ENCODE results near the gene OLFM4.

OLFM4 gene

DNA sequence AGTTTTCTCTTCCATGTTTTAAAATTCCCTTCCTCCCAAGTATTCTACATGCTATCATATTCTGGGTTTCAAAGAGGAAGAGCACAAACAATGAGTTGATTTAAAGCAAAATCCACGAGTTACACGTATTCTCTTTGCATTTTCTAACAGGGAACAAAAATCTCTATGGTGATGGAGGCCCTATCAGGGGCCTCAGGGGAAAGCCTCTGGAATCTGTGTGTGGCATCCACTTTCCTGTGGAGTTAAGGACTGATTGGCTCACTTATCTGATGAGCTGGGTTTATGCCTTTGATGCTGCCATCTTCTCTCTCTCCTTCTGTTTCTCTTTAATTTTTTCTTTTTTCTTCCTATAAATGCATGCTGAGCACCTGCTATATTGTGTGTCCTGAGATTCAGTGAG, 14.8 kb downstream of the OLFM4 start:
- TF ChIP-seq, protein P1, sequence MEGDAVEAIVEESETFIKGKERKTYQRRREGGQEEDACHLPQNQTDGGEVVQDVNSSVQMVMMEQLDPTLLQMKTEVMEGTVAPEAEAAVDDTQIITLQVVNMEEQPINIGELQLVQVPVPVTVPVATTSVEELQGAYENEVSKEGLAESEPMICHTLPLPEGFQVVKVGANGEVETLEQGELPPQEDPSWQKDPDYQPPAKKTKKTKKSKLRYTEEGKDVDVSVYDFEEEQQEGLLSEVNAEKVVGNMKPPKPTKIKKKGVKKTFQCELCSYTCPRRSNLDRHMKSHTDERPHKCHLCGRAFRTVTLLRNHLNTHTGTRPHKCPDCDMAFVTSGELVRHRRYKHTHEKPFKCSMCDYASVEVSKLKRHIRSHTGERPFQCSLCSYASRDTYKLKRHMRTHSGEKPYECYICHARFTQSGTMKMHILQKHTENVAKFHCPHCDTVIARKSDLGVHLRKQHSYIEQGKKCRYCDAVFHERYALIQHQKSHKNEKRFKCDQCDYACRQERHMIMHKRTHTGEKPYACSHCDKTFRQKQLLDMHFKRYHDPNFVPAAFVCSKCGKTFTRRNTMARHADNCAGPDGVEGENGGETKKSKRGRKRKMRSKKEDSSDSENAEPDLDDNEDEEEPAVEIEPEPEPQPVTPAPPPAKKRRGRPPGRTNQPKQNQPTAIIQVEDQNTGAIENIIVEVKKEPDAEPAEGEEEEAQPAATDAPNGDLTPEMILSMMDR (IDR thresholded peaks at IDR 0.05; ENCODE audit: low read length, missing control alignments): no peak
- no peak for DNase-seq (ENCODE audit: low read depth)
- H3K4me3 ChIP-seq (replicated peaks; ENCODE audit: low read depth, low read length): no peak overlapping the region

DNA sequence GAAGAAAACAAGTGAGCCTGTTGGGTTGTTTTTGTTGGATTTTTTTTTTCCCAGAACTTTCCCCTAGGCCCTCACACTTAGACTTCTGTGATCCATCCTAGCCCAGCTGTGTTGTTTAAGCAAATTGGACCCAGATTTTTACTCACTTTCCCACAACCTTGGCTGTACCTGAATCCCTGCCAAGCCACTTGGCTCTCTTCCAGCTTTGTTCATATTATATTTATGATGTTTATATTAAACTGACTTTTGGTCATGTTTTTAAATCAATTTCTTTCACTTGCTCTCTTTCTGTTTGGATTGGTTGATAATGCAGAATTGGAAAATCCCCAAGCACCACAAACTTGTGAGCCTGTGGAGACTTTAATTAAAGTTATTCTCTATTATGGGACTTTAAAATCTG, 16.6 kb downstream of the OLFM4 start:
- TF ChIP-seq, protein P1 (IDR thresholded peaks at IDR 0.05; ENCODE audit: low read length, missing control alignments): no peak
- peak; percentile 1 for DNase-seq (ENCODE audit: low read depth)
- no peak overlapping the region for H3K4me3 ChIP-seq (replicated peaks; ENCODE audit: low read depth, low read length)

DNA sequence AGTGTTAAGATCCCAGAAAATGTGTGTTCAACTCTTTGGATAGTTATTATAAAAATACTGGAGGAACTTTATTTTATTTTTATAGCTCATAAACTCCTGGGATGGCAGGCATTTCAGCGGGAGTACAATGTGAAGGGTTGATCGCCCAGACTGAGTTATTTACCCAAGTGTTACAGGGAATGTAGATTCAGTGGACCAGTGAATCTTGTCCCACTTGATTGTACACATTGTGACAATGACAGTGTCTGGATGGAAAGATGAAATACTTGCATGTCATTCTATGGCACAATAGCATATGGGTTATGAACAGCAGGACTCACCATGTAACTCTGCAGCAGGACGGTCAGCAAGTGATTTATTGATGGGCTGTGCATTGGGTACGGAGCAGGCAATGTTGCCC, 20.3 kb downstream of the OLFM4 start:
- H3K4me3 ChIP-seq (replicated peaks; ENCODE audit: low read depth, low read length): no peak overlapping the region
- no peak for DNase-seq (ENCODE audit: low read depth)
- TF ChIP-seq, protein P1 (IDR thresholded peaks at IDR 0.05; ENCODE audit: low read length, missing control alignments): no peak

DNA sequence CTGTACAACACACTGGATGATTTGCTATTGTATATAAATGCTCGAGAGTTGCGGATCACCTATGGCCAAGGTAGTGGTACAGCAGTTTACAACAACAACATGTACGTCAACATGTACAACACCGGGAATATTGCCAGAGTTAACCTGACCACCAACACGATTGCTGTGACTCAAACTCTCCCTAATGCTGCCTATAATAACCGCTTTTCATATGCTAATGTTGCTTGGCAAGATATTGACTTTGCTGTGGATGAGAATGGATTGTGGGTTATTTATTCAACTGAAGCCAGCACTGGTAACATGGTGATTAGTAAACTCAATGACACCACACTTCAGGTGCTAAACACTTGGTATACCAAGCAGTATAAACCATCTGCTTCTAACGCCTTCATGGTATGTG, 21.5 kb downstream of the OLFM4 start:
- no peak overlapping the region for H3K4me3 ChIP-seq (replicated peaks; ENCODE audit: low read depth, low read length)
- TF ChIP-seq, protein P1 (IDR thresholded peaks at IDR 0.05; ENCODE audit: low read length, missing control alignments): no peak
- no peak for DNase-seq (ENCODE audit: low read depth)

DNA sequence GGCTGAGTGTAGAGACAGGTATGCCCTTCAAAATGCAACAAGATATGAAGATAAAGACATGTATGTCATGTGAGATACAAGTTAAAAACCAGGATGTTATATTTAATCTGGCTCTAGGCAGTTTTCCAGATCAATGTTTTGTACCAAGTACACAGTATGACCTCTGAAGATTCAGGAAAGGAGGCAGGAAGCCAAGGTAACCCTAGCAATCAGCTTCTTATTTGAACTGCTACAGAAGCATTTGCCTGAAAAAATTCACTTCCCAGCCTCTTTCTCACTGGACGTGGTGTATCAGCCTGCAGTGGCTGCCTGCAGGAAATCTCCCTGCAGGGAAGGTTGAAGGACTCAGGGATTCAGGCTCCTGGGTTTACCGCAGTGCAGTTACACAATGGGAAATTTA, 24.1 kb downstream of the OLFM4 start:
- no peak for DNase-seq (ENCODE audit: low read depth)
- TF ChIP-seq, protein P1 (IDR thresholded peaks at IDR 0.05; ENCODE audit: low read length, missing control alignments): no peak
- no peak overlapping the region for H3K4me3 ChIP-seq (replicated peaks; ENCODE audit: low read depth, low read length)

DNA sequence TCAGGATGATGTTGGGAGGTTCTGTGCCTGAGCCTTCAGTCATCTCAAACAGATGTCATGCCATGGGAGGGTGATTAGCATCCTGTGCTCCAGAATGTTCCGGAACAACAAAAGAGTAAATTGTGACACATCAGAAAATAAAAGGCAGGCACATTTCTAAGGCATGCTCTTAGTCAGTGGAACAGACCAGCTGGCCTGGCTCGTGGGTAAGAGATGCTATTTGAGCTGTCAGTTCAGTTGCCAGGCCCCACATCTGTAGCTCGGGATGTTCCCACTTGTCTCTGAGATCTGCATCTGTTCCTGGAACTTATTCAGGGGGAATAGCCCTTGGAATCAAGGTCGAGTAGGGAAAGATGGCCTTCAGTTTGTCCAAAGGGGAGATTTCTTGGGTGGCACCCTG, 26.0 kb downstream of the OLFM4 start:
- TF ChIP-seq, protein P1 (IDR thresholded peaks at IDR 0.05; ENCODE audit: low read length, missing control alignments): no peak
- H3K4me3 ChIP-seq (replicated peaks; ENCODE audit: low read depth, low read length): no peak overlapping the region
- DNase-seq (ENCODE audit: low read depth): no peak

DNA sequence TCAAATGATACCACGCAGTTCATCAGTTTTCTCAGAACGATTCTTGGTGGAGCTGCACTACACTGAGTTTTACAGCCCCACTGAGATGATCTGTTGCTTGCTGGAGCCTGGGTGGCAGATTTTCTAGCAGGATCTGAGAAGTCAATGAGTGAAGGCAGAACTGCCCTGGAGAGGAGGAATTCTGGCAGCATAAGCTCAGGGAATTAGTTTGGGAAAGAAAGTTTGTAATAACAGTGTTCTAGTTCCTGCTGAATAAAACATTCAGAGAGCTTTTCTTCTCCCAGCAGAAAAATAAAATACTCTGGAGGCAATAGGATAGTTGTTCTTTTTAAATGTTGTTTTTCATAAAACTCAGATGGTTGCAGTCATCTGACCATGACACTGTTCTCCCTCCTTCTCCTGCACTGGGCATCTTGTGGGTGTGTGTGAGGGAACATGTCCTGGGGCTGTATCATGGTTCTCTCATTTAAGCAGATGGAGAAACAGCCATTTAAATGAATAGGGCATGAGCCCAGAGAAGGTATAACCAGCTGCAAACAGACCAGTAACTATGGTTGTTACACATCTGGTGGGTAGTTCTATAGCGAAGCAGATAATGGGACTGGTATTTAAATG, 29.6 kb downstream of the OLFM4 start:
- DNase-seq (ENCODE audit: low read depth): no peak
- TF ChIP-seq, protein P1 (IDR thresholded peaks at IDR 0.05; ENCODE audit: low read length, missing control alignments): no peak
- H3K4me3 ChIP-seq (replicated peaks; ENCODE audit: low read depth, low read length): no peak overlapping the region
